GM18951 (cell line): ENCODE measurements around the gene KPTN.

Experiments used
- POLR2A ChIP-seq: IDR thresholded peaks from 4 replicates; pipeline ENCODE4 v1.6.1; 2011; ENCODE audit warnings: mild to moderate bottlenecking; ENCODE audit not compliant: insufficient read length, insufficient read depth; ENCODE audit errors: extremely low read depth
- in situ Hi-C: fragments of 300-500 bp; cut with MboI; formaldehyde crosslinking; loops from one replicate; pipeline ENCODE4 v1.12.0; 2022; ENCODE audit warnings: low sequenced_read_pairs, mixed read lengths, inconsistent platforms; ENCODE audit not compliant: unreplicated experiment

The KPTN gene

DNA sequence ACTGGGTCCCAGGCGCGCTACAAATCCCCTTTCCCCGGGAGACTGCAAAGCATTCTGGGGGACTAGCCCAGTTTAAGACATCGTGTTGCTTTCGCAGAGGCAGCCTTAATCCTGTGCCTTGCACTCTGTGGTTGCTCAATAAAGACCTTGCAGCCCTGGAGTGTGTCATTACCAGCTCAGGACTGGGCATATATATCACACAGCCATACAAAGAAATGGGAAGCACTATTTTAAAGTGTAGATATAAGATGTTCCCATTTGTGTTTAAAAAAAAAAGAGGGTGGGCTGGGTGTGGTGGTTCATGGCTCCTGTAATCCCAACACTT lies 19.8 kb upstream of the KPTN start:
- TF ChIP-seq POLR2A = no peak
- in situ Hi-C loops = no loop called here

DNA sequence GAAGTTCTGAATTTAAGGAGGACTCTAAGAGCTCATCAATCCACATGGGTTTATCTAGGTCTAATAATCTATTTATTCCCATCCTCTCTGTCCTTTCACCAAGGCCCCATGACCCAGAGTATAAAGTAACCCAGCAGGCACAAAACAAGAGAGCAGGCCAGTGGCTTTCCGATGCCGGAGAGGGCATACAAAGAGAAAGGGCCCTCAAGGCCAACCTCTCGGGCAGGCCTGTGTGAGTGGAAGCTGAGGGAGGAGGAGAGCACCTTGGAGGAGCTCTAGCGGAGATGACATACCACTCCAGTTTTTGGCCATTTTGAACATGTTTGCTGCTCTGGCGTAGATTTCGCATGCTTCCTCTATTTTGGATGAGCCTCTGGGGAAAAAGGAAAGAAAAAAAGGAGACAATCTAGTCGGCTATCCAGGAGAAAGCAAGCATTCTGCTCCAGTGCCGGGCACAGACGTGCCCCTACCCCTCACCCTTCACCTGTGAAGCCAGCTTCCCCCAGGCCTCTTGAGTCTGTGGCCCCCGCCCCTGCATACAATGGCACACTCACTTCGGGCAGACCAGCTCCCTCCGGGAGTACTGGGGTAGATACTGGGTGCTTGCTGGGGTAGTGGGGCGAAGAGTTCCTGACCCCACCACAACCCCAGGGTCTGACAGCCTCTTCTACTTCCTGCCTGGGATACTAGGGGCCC lies 19.3 kb upstream of the KPTN start:
- in situ Hi-C loops = no loop called here
- no peak for TF ChIP-seq POLR2A

DNA sequence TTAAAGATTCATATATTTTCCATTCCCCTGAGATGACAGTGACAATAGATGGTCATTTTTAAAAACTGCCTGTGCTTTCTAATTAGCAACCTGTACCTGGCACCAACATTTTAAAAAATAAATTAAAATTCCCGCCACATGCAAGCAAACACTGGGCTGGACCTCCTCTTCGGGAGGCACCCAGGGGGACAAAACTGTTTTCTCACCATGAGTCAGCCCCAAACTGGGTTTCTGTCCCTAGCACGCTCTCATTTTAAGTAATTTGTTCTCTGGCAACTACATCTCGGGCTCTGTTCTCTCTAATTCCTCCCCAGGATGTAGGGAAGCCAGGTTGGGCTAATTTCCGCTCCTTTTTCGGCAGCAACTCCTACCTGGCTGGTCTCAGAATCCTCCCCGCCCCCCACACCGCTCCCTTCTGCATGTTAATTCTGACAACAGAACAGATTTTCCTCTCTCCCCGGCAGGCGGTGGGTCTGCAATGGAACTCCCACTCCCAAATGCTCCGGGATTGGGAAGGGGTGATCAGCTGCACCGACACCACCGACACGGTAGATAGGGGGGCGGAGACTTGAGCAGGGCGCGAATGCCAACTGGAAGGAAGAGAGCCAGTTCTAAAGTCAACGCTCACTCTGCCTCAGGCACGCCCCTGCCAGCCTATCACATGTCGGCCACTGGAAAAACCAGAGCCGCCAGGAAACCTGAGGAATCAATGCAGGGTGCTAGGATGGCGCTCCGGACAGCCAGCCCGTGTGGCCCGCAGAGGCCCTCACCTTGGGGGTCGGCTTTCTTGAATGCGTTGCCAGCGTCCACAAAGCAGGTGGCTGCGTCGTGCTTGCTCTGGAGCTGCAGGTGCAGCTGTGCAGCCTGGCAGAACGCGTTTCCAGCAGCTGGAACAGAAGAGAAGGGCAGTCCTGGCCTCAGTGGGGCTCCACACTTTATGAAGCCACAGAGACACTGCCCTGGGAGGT lies 16.1 kb upstream of the KPTN start:
- in situ Hi-C loops = no loop called here
- TF ChIP-seq POLR2A = no peak

GRCh38 chr19:47499371-47499770 lies 15.4 kb upstream of the KPTN start:
- TF ChIP-seq POLR2A = no peak
- in situ Hi-C loops = no loop called here

GRCh38 chr19:47498561-47498960 lies 14.5 kb upstream of the KPTN start:
- no peak for TF ChIP-seq POLR2A
- in situ Hi-C loops = no loop called here

GRCh38 chr19:47497821-47498520 lies 14.0 kb upstream of the KPTN start:
- in situ Hi-C loops = no loop called here
- TF ChIP-seq POLR2A = no peak

DNA sequence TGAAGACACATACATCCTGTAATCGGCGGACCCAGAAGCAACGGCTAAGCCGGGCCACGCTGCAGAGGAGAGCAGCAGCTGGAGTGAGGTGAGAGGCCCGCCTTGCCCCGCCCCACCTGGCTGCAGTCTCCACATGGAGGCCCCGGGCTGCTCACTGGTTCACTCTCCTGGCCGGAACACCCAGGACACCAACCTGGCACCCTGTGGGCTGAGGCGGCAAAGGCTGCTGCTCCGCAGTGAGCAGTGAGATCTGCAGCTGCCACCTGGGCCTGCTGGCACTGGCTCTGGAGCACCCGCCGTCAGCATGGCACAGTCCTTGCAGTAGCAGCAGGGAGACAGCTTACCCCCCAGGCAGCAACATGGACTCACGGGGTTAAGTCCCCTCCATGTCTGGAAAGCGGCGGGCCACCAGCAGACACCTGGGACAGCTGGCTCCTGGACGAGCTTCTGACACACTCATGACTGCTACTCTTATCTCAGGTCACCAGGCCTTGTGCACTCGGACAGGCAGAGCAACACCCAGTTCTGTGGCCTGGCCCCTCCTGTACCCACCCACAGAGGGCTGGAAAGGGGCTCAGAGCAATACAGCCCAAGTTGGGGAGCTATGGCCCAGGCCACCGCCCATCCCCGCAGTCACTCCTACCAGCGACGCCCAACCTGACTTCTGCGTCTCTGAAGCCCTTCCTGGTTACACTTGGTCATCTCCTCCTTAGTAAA lies 13.2 kb upstream of the KPTN start:
- TF ChIP-seq POLR2A = no peak
- in situ Hi-C loops = no loop called here

DNA sequence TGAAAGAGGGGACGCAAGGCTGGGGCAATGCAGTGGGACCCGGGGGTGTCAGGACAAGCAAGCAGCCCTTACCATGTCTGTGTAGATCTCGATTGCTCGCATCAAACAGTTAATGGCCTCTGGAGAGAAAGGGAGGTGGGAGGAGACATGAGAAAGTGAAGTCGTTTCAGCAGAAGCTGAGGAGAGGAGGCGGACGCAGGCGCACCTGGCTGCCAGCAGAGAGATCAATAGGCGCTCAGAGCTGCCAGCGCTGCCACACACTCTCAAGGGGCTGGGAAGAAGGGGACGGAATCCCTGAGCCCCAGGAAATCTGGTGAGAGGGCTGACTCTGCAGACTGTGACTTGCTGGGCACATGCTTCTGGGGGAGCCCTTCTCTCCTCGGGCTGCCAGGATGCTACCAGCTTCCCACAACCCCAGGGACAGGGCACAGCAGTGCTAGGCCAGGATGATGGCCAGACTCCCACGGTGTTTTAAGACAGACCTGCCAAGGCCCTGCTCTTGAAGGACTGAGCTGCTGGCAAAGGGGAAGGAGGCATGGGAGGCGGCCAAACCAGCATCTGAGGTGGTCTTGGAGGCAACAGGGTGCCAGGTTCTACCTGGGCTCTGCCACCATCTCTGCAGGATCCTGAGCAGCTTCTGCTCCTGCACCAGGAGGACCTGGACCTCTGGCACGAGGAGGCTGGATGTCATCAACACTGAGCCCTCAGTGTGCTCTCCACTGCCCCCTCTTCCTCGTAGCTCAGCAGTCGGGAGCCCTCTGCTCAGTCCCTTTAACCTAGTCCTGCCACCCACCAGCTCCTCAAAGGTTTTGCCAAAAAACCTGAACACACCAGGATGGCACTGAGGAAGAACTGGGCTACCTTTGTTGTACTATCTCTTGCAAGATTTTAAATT lies 11.7 kb upstream of the KPTN start:
- in situ Hi-C loops = no loop called here
- no peak for TF ChIP-seq POLR2A

DNA sequence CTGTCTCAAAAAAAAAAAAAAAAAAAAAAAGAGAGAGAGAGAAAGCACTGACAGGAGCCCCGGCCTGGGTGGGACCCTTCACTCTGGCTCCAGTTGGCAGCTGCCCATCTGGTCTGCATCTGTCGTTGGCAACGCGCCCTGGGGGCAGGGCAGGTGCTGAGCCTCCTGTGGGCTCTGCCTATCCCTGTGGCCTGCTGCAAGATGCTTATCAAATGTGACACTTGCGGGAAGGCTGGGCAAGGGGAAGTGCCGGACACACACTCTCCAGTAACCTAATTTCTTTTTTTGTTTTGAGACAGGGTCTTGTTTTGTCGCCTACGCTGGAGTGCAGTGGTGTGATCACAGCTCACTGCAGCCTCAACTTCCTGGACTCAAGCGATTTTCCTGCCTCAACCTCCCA lies 10.7 kb upstream of the KPTN start:
- TF ChIP-seq POLR2A = no peak
- in situ Hi-C loops = no loop called here

DNA sequence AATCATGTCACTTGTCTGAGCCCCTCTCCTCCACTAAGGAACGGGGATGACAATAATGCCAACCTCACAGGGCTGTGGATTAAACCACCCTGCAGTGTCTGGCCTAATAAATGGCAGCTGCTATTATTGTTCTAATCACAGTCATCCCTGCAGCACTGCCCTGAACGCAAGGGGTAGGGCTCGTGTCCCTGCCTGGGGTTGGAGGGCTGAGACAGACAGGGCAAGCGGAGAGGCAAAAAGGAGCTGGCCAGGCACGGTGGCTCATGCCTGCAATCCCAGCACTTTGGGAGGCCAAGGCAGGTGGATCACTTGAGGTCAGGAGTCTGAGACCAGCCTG lies 10.2 kb upstream of the KPTN start:
- in situ Hi-C loops = no loop called here
- TF ChIP-seq POLR2A = no peak

- in situ Hi-C loops = no loop called here
- no peak for TF ChIP-seq POLR2A
Observed at GRCh38 chr19:47493378-47494210, 9.6 kb upstream of the KPTN start.

- TF ChIP-seq POLR2A = no peak
- in situ Hi-C loops = no loop called here
Observed at GRCh38 chr19:47492571-47493377, 8.8 kb upstream of the KPTN start.
